Measurements from ENCODE around the gene SZT2. TPM values are rescaled to one million over a fixed set of nuclear protein-coding genes. Genes with fewer than 3 reads are reported as not detected.

The SZT2 gene
- total RNA-seq, 1 experiment from 2014 or later, result 22.2 TPM

- no peak for ATAC-seq
- Histone ChIP-seq H3K9me2 (replicated peaks; ENCODE audit: low read length) (no peaks in the 10 kb centered on the region), H3K9ac (ENCODE audit: low read length) (no peak overlapping the region), H2AFZ (ENCODE audit: low read length) (no peak overlapping the region), H3K4me3 (ENCODE audit: low read length) (no peak overlapping the region), H3K4me1 (ENCODE audit: insufficient read depth, low read length) (peaks cover 15% of the 10 kb centered on the region; the same call in 1 of the 2 replicates), H3K4me2 (ENCODE audit: low read length) (no peak overlapping the region), H3K27me3 (ENCODE audit: low read length) (no peaks in the 10 kb centered on the region), H3K79me2 (ENCODE audit: low read length) (no peaks in the 10 kb centered on the region), H3F3A (ENCODE audit: low read length, unreplicated experiment) (no peaks in the 10 kb centered on the region), H3K36me3 (ENCODE audit: low read depth, low read length) (peaks cover 61% of the 10 kb centered on the region), H3K9me3 (ENCODE audit: low read length) (no peaks in the 10 kb centered on the region), H3K27ac (ENCODE audit: low read length) (no peak overlapping the region), H4K20me1 (ENCODE audit: low read length) (no peaks in the 10 kb centered on the region)
- no TSS peak for BruUV-seq (replicated peaks)
- no peak for DNase-seq
- CTCF ChIA-PET, result no interaction called here
- TF ChIP-seq EZH2phosphoT487 (IDR thresholded peaks at IDR 0.05; ENCODE audit: borderline replicate concordance, low read length) (no peak), EZH2 (IDR thresholded peaks at IDR 0.05; ENCODE audit: low read length, unreplicated experiment) (no peak), CTCF (conservative IDR thresholded peaks at IDR 0.05; ENCODE audit: low read depth, low read length) (no peak)
- POLR2A ChIA-PET (ENCODE audit: unreplicated experiment), result no interaction called here
- intact Hi-C loops (cut with micrococcal nuclease), result no loop called here
These were observed 35.3 kb downstream of the SZT2 start for GRCh38 chr1:43425045-43425444.

- H3F3A ChIP-seq (ENCODE audit: low read length, unreplicated experiment), result no peaks in the 10 kb centered on the region
- H4K20me1 ChIP-seq (ENCODE audit: low read length), result no peaks in the 10 kb centered on the region
- TF ChIP-seq EZH2 (IDR thresholded peaks at IDR 0.05; ENCODE audit: low read length, unreplicated experiment) (no peak), CTCF (conservative IDR thresholded peaks at IDR 0.05; ENCODE audit: low read depth, low read length) (no peak), EZH2phosphoT487 (IDR thresholded peaks at IDR 0.05; ENCODE audit: borderline replicate concordance, low read length) (no peak)
- H3K9me3 ChIP-seq (ENCODE audit: low read length), result no peaks in the 10 kb centered on the region
- H3K36me3 ChIP-seq (ENCODE audit: low read depth, low read length), result peaks cover 56% of the 10 kb centered on the region
- CTCF ChIA-PET, result no interaction called here
- no peak overlapping the region for H2AFZ ChIP-seq (ENCODE audit: low read length)
- no peak for DNase-seq
- POLR2A ChIA-PET (ENCODE audit: unreplicated experiment), result no interaction called here
- no peak overlapping the region for H3K4me3 ChIP-seq (ENCODE audit: low read length)
- H3K4me2 ChIP-seq (ENCODE audit: low read length), result no peak overlapping the region
- no peak overlapping the region for H3K9ac ChIP-seq (ENCODE audit: low read length)
- no peaks in the 10 kb centered on the region for H3K27me3 ChIP-seq (ENCODE audit: low read length)
- H3K9me2 ChIP-seq (replicated peaks; ENCODE audit: low read length), result no peaks in the 10 kb centered on the region
- peaks cover 15% of the 10 kb centered on the region; the same call in 1 of the 2 replicates for H3K4me1 ChIP-seq (ENCODE audit: insufficient read depth, low read length)
- no peak for ATAC-seq
- BruUV-seq (replicated peaks), result no TSS peak
- no peaks in the 10 kb centered on the region for H3K79me2 ChIP-seq (ENCODE audit: low read length)
- intact Hi-C loops (cut with micrococcal nuclease), result no loop called here
- no peak overlapping the region for H3K27ac ChIP-seq (ENCODE audit: low read length)
These were observed 36.5 kb downstream of the SZT2 start for GRCh38 chr1:43426221-43426620.

GRCh38 chr1:43427524-43427923 lies 37.8 kb downstream of the SZT2 start:
- DNase-seq (no peak), ATAC-seq (no peak)
- Histone ChIP-seq H3K79me2 (ENCODE audit: low read length) (no peaks in the 10 kb centered on the region), H3K27me3 (ENCODE audit: low read length) (no peaks in the 10 kb centered on the region), H3K4me2 (ENCODE audit: low read length) (no peak overlapping the region), H3K36me3 (ENCODE audit: low read depth, low read length) (peaks cover 55% of the 10 kb centered on the region), H2AFZ (ENCODE audit: low read length) (no peak overlapping the region), H3F3A (ENCODE audit: low read length, unreplicated experiment) (no peaks in the 10 kb centered on the region), H3K9ac (ENCODE audit: low read length) (no peak overlapping the region), H3K9me3 (ENCODE audit: low read length) (no peaks in the 10 kb centered on the region), H3K4me1 (ENCODE audit: insufficient read depth, low read length) (peaks cover 15% of the 10 kb centered on the region; the same call in 1 of the 2 replicates), H3K27ac (ENCODE audit: low read length) (no peak overlapping the region), H4K20me1 (ENCODE audit: low read length) (no peaks in the 10 kb centered on the region), H3K9me2 (replicated peaks; ENCODE audit: low read length) (no peaks in the 10 kb centered on the region), H3K4me3 (ENCODE audit: low read length) (no peak overlapping the region)
- intact Hi-C loops (cut with micrococcal nuclease), result no loop called here
- no TSS peak for BruUV-seq (replicated peaks)
- ChIA-PET CTCF (no interaction called here), POLR2A (ENCODE audit: unreplicated experiment) (no interaction called here)
- TF ChIP-seq EZH2 (IDR thresholded peaks at IDR 0.05; ENCODE audit: low read length, unreplicated experiment), result no peak
- TF ChIP-seq CTCF (conservative IDR thresholded peaks at IDR 0.05; ENCODE audit: low read depth, low read length), result no peak
- TF ChIP-seq EZH2phosphoT487 (IDR thresholded peaks at IDR 0.05; ENCODE audit: borderline replicate concordance, low read length), result no peak

Data from PC-3 (cell line).